Fibroblast of lung (primary cell): Measurements from ENCODE around the gene NPM3.

Experiments used
- EZH2 ChIP-seq: IDR thresholded peaks from 2 replicates; pipeline ENCODE4 v1.5.1; 2012; ENCODE audit warnings: low read length, control low read depth, mild to moderate bottlenecking; ENCODE audit errors: missing control alignments
- TF ChIP-seq, protein P1 (sequence below), 2 donors: IDR thresholded peaks in 1 of 2; conservative IDR thresholded peaks in 1 of 2; 1 replicate in 1 of 2; 2 replicates in 1 of 2; pipeline ENCODE4 v1.5.1; 2011 to 2012; ENCODE audit warnings: low read length in 2 of 2, control low read depth in 1 of 2, inconsistent platforms in 1 of 2, low read depth in 1 of 2, mild to moderate bottlenecking in 1 of 2

DNA sequence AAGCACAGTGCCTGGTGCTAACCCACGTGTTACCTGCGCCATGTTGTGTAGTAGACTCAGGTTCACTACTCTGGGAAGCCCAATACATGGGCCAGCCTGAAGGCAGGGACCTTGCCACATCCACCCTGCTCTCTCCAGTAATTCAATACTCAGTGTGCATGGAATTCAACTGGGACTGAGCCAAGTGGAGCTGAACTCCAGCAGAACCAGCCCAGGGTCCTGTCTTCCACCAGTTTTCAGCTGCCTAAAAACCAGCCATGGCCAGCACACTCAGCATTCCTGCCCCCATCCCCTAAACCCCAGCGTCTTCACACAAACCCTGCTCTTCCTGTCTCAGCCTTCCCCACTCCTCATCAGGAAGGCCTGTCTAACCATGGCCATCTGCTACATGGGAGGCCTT, 22.7 kb downstream of the NPM3 start:
- TF ChIP-seq EZH2: no peak
- TF ChIP-seq, protein P1, sequence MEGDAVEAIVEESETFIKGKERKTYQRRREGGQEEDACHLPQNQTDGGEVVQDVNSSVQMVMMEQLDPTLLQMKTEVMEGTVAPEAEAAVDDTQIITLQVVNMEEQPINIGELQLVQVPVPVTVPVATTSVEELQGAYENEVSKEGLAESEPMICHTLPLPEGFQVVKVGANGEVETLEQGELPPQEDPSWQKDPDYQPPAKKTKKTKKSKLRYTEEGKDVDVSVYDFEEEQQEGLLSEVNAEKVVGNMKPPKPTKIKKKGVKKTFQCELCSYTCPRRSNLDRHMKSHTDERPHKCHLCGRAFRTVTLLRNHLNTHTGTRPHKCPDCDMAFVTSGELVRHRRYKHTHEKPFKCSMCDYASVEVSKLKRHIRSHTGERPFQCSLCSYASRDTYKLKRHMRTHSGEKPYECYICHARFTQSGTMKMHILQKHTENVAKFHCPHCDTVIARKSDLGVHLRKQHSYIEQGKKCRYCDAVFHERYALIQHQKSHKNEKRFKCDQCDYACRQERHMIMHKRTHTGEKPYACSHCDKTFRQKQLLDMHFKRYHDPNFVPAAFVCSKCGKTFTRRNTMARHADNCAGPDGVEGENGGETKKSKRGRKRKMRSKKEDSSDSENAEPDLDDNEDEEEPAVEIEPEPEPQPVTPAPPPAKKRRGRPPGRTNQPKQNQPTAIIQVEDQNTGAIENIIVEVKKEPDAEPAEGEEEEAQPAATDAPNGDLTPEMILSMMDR (conservative IDR thresholded peaks at IDR 0.05 in 1 of 2, IDR thresholded peaks at IDR 0.05 in 1 of 2; ENCODE audit: low read depth in 1 of 2, low read length in 2 of 2): no peak
